NCI-H146 treated with DMSO at 0.1 percent for 48 hours (cell line): ENCODE results near the gene XG.
"Not testable (repeated sequence)": the region's sequence is repeated elsewhere in the genome, so short reads cannot be mapped to it uniquely, and the experiment has no call there.

ENCODE experiments used
- DNase-seq: peaks from one replicate; lab custom pipeline; 2025; ENCODE audit not compliant: unreplicated experiment; lab: John Stamatoyannopoulos, UW

The XG gene, protein sequence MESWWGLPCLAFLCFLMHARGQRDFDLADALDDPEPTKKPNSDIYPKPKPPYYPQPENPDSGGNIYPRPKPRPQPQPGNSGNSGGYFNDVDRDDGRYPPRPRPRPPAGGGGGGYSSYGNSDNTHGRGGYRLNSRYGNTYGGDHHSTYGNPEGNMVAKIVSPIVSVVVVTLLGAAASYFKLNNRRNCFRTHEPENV

DNA sequence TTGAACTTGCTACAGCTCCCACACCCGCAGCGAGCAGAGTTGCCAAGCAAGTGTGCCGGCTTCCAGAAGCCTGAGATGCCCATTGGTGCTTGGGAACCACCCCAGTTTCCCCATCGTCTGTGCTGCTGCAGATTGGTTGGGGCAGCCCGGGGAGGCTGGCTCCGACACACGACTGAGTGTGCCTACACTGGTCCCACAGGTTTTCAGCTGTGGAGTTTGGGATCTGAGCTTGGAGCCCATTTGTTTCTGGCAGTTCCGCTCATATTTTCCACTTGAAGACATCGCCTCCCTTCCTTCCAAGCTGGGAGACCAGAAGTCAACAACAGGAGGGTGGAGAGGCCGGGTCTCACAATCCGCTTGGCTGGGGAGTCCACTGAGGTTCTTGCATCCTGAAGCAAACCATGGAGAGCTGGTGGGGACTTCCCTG, at the start of gene XG:
Gene XG, plus strand, starts transcription at position 167 of the 427 bp plus-strand sequence. Its CDS starts 235 bp downstream, at position 402.
- not testable (repeated sequence) for DNase-seq

DNA sequence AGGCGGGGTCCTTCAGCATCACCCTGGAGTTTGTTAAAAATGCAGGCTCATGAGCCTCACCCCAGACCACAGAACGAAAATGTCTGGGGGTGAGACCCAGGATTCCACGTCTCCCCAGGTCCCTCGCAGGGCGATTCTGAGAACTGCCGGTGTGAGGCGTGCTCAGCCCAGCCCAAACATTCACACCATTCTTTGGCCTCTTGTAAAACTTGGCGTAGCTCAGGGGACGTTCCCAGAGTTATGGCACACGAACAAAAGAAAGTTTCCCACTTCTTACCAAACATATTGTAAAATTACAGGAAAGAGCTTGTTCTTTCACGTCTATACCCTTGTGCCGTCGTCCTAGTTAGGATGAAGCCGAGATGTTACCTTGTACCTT, 47.9 kb upstream of the XG start:
- no peak for DNase-seq

GRCh38 chrX:2705046-2705832, 46.6 kb upstream of the XG start:
- no peak for DNase-seq

- no peak for DNase-seq
Observed at GRCh38 chrX:2707334-2707760, 44.5 kb upstream of the XG start.

DNA sequence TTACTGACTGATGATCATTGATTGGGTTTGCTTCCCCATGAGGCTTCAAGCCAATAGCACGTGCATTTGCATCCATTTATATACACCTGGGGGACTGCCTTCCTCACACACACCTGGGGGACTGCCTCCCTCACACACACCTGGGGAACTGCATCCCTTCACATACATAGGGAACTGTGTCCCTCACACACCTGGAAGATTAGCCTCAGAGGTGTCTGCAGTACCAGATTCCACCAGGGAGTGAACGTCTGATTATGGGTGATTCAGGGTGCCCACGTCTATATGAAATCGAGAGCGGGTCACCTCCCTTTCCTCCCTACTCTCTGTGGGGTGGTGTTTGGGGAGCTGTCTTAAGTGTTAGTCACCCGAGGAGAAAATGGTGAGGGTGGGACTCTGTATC, 43.8 kb upstream of the XG start:
- DNase-seq: no peak

GRCh38 chrX:2708592-2709188, 43.1 kb upstream of the XG start:
- DNase-seq: no peak

DNA sequence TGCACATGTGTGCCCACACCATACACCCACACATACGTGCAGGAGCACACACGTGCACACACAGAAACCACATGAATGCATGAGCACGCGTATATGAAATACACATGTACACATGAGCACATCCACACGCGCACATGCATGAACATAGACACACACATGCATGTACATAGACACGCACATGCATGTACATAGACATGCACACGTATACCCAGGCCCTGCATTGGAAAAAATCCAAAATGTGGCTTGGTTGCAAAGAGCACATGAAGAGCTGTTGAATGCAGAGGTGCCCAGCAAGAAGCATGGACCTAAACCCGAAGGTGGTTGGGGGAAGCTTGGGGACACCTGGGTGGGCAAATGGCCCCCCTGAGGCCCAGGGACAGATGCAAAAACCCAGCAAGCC, 42.3 kb upstream of the XG start:
- DNase-seq: no peak

DNA sequence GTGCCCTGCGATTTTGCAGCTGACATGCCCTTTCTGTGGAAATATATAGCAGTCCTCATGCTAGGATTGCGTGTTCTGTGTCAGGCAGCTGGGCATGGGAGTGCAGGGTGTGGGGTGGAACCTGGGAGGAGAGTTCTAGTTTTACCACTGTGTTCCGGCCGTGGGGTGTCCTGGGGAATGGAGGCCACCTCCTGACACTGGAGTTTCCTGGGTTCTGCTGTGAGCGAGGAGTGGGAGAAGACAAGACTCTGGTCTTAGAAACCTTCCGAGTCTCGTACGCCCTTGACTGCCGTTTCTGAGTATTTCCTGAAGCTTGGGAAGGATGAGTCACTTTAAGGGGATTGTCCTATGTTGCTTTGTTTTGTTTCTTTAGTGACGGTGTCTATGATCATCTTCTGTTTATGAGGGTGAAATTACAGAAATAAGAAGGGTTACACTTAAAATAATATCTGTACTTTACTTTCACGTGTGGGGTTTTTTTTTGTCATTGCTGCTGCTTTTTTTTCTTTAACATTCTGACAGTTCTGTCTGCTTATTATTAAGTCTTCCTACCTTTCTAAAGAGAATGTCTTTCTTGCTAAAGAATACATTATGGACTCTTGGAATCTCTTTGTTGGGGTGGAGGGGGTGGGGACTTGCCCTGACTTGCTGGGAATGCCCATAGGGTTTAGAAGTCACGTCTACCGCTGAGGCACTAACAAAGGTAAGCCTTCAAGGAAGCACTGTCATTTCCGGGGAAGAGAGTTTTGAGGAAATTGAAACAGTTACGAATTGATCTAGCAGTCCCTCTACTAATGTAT, 41.6 kb upstream of the XG start:
- no peak for DNase-seq

- DNase-seq: no peak
Observed at GRCh38 chrX:2711441-2711840, 40.4 kb upstream of the XG start.

- no peak for DNase-seq
Observed at GRCh38 chrX:2712428-2712827, 39.4 kb upstream of the XG start.

- no peak for DNase-seq
Observed at GRCh38 chrX:2712890-2713840, 38.7 kb upstream of the XG start.

GRCh38 chrX:2714551-2714950, 37.3 kb upstream of the XG start:
- DNase-seq: no peak

DNA sequence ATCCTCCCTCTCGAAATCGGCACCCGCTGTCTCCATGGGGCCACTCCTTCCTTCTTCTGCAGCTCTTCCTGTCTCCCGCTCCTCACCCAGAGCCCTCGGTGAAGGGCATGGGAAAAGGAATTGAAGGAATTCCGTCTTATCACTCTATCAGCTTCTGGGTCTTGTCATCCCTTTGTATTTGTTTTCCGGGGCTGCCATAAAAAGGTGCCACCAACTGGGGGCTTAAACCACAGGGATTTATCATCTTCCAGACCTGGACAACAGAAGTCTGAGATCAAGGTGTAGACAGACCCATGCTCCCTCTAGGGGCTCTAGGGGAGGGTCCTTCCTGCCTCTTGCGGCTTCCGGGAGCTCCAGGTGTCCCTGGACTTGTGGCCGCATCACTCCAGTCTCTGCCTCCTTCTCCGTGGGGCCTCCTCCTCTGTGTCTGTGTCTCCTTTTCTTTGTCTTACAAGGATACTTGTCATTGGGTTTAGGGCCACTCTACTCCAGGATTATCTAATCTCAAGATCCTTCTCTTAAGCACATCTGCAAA, 36.7 kb upstream of the XG start:
- no peak for DNase-seq

DNA sequence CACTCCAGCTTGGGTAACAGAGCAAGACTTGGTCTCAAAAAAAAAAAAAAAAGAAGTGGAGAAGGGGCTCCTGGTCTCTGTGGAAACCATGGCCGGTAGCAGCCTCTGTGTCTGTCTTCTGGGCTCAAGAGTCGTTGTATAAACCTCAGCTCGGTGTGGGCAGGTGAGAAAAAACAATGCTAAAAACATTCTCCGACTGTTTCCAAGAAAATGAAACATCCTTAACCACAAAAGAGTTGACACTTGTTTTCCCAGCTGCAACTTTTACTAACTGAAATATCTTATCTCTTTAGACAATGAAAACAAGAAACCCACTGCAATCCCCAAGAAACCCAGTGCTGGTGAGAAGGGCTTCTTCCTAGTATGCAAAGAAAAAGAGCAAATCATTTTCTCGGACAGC, 34.5 kb upstream of the XG start:
- no peak for DNase-seq

- DNase-seq: no peak
Observed at GRCh38 chrX:2718821-2719220, 33.0 kb upstream of the XG start.

GRCh38 chrX:2719774-2720447, 31.9 kb upstream of the XG start:
- DNase-seq: no peak

GRCh38 chrX:2723286-2723879, 28.5 kb upstream of the XG start:
- no peak for DNase-seq

GRCh38 chrX:2727264-2727663, 24.6 kb upstream of the XG start:
- DNase-seq: not testable (repeated sequence)

DNA sequence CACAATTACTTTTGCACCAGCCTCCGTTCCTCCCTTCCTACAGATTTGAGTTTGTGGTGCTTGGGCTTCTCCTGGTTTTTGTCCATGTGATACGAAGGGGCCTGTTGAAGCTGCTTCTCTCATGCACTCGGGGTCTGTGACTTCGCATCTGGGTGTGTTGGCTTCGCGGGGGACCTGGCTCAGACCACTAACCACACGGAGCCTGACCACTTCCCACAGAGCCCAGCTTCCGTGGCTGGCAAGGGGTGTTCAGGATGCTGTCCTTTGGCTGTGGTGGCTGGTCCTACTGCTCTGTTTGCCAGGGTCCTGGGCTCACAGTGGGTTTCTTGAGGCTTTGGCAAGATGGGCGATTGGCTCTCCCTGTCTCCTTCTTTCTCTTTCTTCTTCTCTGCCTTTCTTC, 19.8 kb upstream of the XG start:
- DNase-seq: no peak
